ENCODE data around the gene CCN5. TPM values are rescaled to one million over a fixed set of nuclear protein-coding genes. Genes with fewer than 3 reads are reported as not detected.

Gene CCN5
- total and polyA plus RNA-seq, 2 of the 13 experiments (the other 11 are each of a cell fraction or from before 2014, with no cell fraction given): 0.12 TPM; not detected in 1

GRCh38 chr20:44692932-44693480, 22.2 kb upstream of the CCN5 start (continued):
- TF ChIP-seq ZNF564 (CRISPR knock-in tag; IDR thresholded peaks at IDR 0.05) (no peak), ZNF687 (CRISPR knock-in tag; IDR thresholded peaks at IDR 0.05) (peak; percentile 41), NBN (conservative IDR thresholded peaks at IDR 0.05) (no peak), MTA3 (CRISPR knock-in tag; IDR thresholded peaks at IDR 0.05) (no peak), ZNF570 (CRISPR knock-in tag; IDR thresholded peaks at IDR 0.05; ENCODE audit: borderline replicate concordance) (no peak), KDM2A (CRISPR knock-in tag; IDR thresholded peaks at IDR 0.05; ENCODE audit: borderline replicate concordance, low read depth) (peak; percentile 73; the same call in 1 of the 2 replicates), MYC (CRISPR knock-in tag; IDR thresholded peaks at IDR 0.05; ENCODE audit: borderline replicate concordance) (peak; percentile 51; the same call in 1 of the 2 replicates), ZNF562 (CRISPR knock-in tag; IDR thresholded peaks at IDR 0.05; ENCODE audit: borderline replicate concordance) (no peak), SP2 (CRISPR knock-in tag; IDR thresholded peaks at IDR 0.05) (no peak), KLF6 (CRISPR knock-in tag; IDR thresholded peaks at IDR 0.05) (peak; percentile 69; the same call in 1 of the 2 replicates), BRF2 (CRISPR knock-in tag; IDR thresholded peaks at IDR 0.05) (no peak), TFDP1 (CRISPR knock-in tag; IDR thresholded peaks at IDR 0.05; ENCODE audit: borderline replicate concordance) (peak; percentile 22; the same call in 1 of the 2 replicates), ZNF891 (CRISPR knock-in tag; IDR thresholded peaks at IDR 0.05) (no peak), MLXIP (CRISPR knock-in tag; IDR thresholded peaks at IDR 0.05; ENCODE audit: borderline replicate concordance) (no peak), ZBTB21 (CRISPR knock-in tag; IDR thresholded peaks at IDR 0.05) (peak; percentile 39; the same call in 1 of the 2 replicates), ZNF644 (CRISPR knock-in tag; IDR thresholded peaks at IDR 0.05; ENCODE audit: low read depth) (peak; percentile 72), ETV6 (CRISPR knock-in tag; conservative IDR thresholded peaks at IDR 0.05) (no peak), KDM3A (CRISPR knock-in tag; IDR thresholded peaks at IDR 0.05; ENCODE audit: low read depth) (no peak), SCMH1 (CRISPR knock-in tag; IDR thresholded peaks at IDR 0.05; ENCODE audit: borderline replicate concordance) (no peak)
